MG63 (cell line): Measurements from ENCODE around the gene ABTB2. TPM values are rescaled to one million over a fixed set of nuclear protein-coding genes. Genes with fewer than 3 reads are reported as not detected.

Source experiments
- DNase-seq: peaks from one replicate; pipeline ENCODE4 v3.0.0-alpha.2; 2020
- H3K27me3 ChIP-seq: fragments of 250-450 bp; sonication (Bioruptor Pico); 2 replicates; pipeline ENCODE4 v1.5.1; 2020; ENCODE audit warnings: mild to moderate bottlenecking, moderate library complexity
- H3K36me3 ChIP-seq: fragments of 250-450 bp; sonication (Bioruptor Pico); 2 replicates; pipeline ENCODE4 v1.5.1; 2020; ENCODE audit warnings: mild to moderate bottlenecking, moderate library complexity
- H3K4me3 ChIP-seq: fragments of 250-450 bp; sonication (Bioruptor Pico); 2 replicates; pipeline ENCODE4 v1.5.1; 2020; ENCODE audit warnings: mild to moderate bottlenecking, moderate library complexity
- H3K9me3 ChIP-seq: fragments of 250-450 bp; sonication (Bioruptor Pico); 2 replicates; pipeline ENCODE4 v1.5.1; 2020; ENCODE audit warnings: mild to moderate bottlenecking, moderate library complexity
- total RNA-seq: library from RNA; depleted of rRNA; stranded (reverse); fragments of >200 nt; shearing (Covaris generic); gene quantifications from 2 replicates; pipeline ENCODE4 v1.2.3, GENCODE V29; 2014; ENCODE audit warnings: low replicate concordance

Gene ABTB2
- total RNA-seq, 1 experiment from 2014 or later = 2.6 TPM

- H3K4me3 ChIP-seq = no peak overlapping the region
- H3K27me3 ChIP-seq = no peaks in the 10 kb centered on the region
- no peak for DNase-seq
- H3K36me3 ChIP-seq = no peaks in the 10 kb centered on the region
- H3K9me3 ChIP-seq = no peaks in the 10 kb centered on the region
Measured at GRCh38 chr11:34269694-34270245, 88.0 kb downstream of the ABTB2 start.

- DNase-seq = no peak
- no peaks in the 10 kb centered on the region for H3K36me3 ChIP-seq
- H3K9me3 ChIP-seq = no peaks in the 10 kb centered on the region
- H3K27me3 ChIP-seq = no peaks in the 10 kb centered on the region
- H3K4me3 ChIP-seq = no peak overlapping the region
Measured at GRCh38 chr11:34268906-34269430, 88.8 kb downstream of the ABTB2 start.

GRCh38 chr11:34267417-34267816 lies 90.4 kb downstream of the ABTB2 start:
- Histone ChIP-seq H3K27me3 (no peaks in the 10 kb centered on the region), H3K4me3 (no peak overlapping the region), H3K36me3 (no peaks in the 10 kb centered on the region), H3K9me3 (no peaks in the 10 kb centered on the region)
- DNase-seq = no peak

GRCh38 chr11:34267013-34267412 lies 90.8 kb downstream of the ABTB2 start:
- no peak overlapping the region for H3K4me3 ChIP-seq
- no peaks in the 10 kb centered on the region for H3K36me3 ChIP-seq
- peak; percentile 60 for DNase-seq
- H3K9me3 ChIP-seq = no peaks in the 10 kb centered on the region
- no peaks in the 10 kb centered on the region for H3K27me3 ChIP-seq

- no peaks in the 10 kb centered on the region for H3K9me3 ChIP-seq
- no peaks in the 10 kb centered on the region for H3K36me3 ChIP-seq
- DNase-seq = peak; percentile 83
- no peak overlapping the region for H3K4me3 ChIP-seq
- H3K27me3 ChIP-seq = no peaks in the 10 kb centered on the region
Measured at GRCh38 chr11:34266090-34266912, 91.5 kb downstream of the ABTB2 start.

GRCh38 chr11:34264303-34265110 lies 93.3 kb downstream of the ABTB2 start:
- Histone ChIP-seq H3K36me3 (no peaks in the 10 kb centered on the region), H3K9me3 (no peaks in the 10 kb centered on the region), H3K4me3 (no peak overlapping the region), H3K27me3 (no peaks in the 10 kb centered on the region)
- DNase-seq = no peak

GRCh38 chr11:34263441-34264091 lies 94.2 kb downstream of the ABTB2 start:
- peak; percentile 79 for DNase-seq
- H3K4me3 ChIP-seq = no peak overlapping the region
- H3K36me3 ChIP-seq = no peaks in the 10 kb centered on the region
- H3K27me3 ChIP-seq = no peaks in the 10 kb centered on the region
- no peaks in the 10 kb centered on the region for H3K9me3 ChIP-seq

GRCh38 chr11:34262531-34263081 lies 95.2 kb downstream of the ABTB2 start:
- no peaks in the 10 kb centered on the region for H3K9me3 ChIP-seq
- no peaks in the 10 kb centered on the region for H3K36me3 ChIP-seq
- DNase-seq = no peak
- no peak overlapping the region for H3K4me3 ChIP-seq
- H3K27me3 ChIP-seq = no peaks in the 10 kb centered on the region

- Histone ChIP-seq H3K27me3 (no peaks in the 10 kb centered on the region), H3K4me3 (no peak overlapping the region), H3K9me3 (no peaks in the 10 kb centered on the region), H3K36me3 (no peaks in the 10 kb centered on the region)
- no peak for DNase-seq
Measured at GRCh38 chr11:34261820-34262219, 96.0 kb downstream of the ABTB2 start.

GRCh38 chr11:34261095-34261494 lies 96.7 kb downstream of the ABTB2 start:
- H3K36me3 ChIP-seq = no peaks in the 10 kb centered on the region
- no peak overlapping the region for H3K4me3 ChIP-seq
- DNase-seq = no peak
- no peaks in the 10 kb centered on the region for H3K27me3 ChIP-seq
- no peaks in the 10 kb centered on the region for H3K9me3 ChIP-seq

GRCh38 chr11:34260072-34260575 lies 97.7 kb downstream of the ABTB2 start:
- Histone ChIP-seq H3K4me3 (no peak overlapping the region), H3K9me3 (no peaks in the 10 kb centered on the region), H3K36me3 (no peaks in the 10 kb centered on the region), H3K27me3 (no peaks in the 10 kb centered on the region)
- DNase-seq = no peak

- no peak overlapping the region for H3K4me3 ChIP-seq
- H3K9me3 ChIP-seq = no peaks in the 10 kb centered on the region
- no peaks in the 10 kb centered on the region for H3K36me3 ChIP-seq
- H3K27me3 ChIP-seq = no peaks in the 10 kb centered on the region
- no peak for DNase-seq
Measured at GRCh38 chr11:34259087-34259486, 98.7 kb downstream of the ABTB2 start.

GRCh38 chr11:34256626-34257025 lies 101.2 kb downstream of the ABTB2 start:
- H3K27me3 ChIP-seq = no peaks in the 10 kb centered on the region

GRCh38 chr11:34256150-34256549 lies 101.7 kb downstream of the ABTB2 start:
- no peak overlapping the region for H3K4me3 ChIP-seq
- DNase-seq = no peak
- no peaks in the 10 kb centered on the region for H3K27me3 ChIP-seq
- H3K9me3 ChIP-seq = no peaks in the 10 kb centered on the region
- no peaks in the 10 kb centered on the region for H3K36me3 ChIP-seq

More at GRCh38 chr11:34256626-34257025, 101.2 kb downstream of the ABTB2 start:
- DNase-seq = no peak
- Histone ChIP-seq H3K4me3 (no peak overlapping the region), H3K9me3 (no peaks in the 10 kb centered on the region), H3K36me3 (no peaks in the 10 kb centered on the region)

- Histone ChIP-seq H3K4me3 (no peak overlapping the region), H3K9me3 (no peaks in the 10 kb centered on the region), H3K27me3 (no peaks in the 10 kb centered on the region), H3K36me3 (no peaks in the 10 kb centered on the region)
- DNase-seq = no peak
Measured at GRCh38 chr11:34255101-34255500, 102.7 kb downstream of the ABTB2 start.

GRCh38 chr11:34254011-34254410 lies 103.8 kb downstream of the ABTB2 start:
- Histone ChIP-seq H3K4me3 (no peak overlapping the region), H3K36me3 (no peaks in the 10 kb centered on the region), H3K9me3 (no peaks in the 10 kb centered on the region), H3K27me3 (no peaks in the 10 kb centered on the region)
- DNase-seq = no peak
